ENCODE data around the gene LAMB4. TPM values are rescaled to one million over a fixed set of nuclear protein-coding genes. Genes with fewer than 3 reads are reported as not detected.

The LAMB4 gene
- polyA plus RNA-seq, 1 experiment: 0.20 TPM

DNA sequence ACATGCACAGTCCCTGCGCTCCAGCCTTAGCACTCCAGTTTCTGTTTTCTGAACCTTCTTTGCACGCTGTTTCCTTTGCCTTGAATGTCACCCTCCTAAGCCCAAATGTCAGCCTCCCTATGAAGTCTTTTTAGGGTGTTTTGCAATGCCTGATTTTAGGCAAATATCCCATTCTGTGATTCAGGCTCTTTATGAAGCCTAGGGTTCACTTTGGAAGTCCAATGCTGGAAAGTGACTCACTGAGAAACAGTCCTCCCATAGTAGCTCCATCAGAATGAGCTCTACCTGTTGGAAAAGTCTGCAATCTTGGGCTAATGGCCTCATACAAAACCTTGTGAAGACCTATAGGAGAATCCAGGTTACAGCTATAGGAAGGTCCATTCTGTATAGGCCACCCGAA is 5.3 kb downstream of the LAMB4 start:
- no peaks in the 10 kb centered on the region for H3K27me3 ChIP-seq (ENCODE audit: control insufficient read depth, insufficient read depth, low read length)
- H3K4me3 ChIP-seq (ENCODE audit: low read depth, low read length): no peak overlapping the region
- ChIA-PET CTCF (interaction anchor here (0.8 kb wide), 1 partner anchor 11 kb away, joined by 4 read pairs; no protein-coding TSS in a partner anchor), POLR2A (no interaction called here)
- TF ChIP-seq, protein P1, sequence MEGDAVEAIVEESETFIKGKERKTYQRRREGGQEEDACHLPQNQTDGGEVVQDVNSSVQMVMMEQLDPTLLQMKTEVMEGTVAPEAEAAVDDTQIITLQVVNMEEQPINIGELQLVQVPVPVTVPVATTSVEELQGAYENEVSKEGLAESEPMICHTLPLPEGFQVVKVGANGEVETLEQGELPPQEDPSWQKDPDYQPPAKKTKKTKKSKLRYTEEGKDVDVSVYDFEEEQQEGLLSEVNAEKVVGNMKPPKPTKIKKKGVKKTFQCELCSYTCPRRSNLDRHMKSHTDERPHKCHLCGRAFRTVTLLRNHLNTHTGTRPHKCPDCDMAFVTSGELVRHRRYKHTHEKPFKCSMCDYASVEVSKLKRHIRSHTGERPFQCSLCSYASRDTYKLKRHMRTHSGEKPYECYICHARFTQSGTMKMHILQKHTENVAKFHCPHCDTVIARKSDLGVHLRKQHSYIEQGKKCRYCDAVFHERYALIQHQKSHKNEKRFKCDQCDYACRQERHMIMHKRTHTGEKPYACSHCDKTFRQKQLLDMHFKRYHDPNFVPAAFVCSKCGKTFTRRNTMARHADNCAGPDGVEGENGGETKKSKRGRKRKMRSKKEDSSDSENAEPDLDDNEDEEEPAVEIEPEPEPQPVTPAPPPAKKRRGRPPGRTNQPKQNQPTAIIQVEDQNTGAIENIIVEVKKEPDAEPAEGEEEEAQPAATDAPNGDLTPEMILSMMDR (IDR thresholded peaks at IDR 0.05; ENCODE audit: insufficient read depth, low read depth, low read length): no peak
- H3K36me3 ChIP-seq (ENCODE audit: control insufficient read depth, insufficient read depth, low read length): no peaks in the 10 kb centered on the region; the same call in 1 of the 2 replicates
- DNase-seq (ENCODE audit: low read depth): no peak

DNA sequence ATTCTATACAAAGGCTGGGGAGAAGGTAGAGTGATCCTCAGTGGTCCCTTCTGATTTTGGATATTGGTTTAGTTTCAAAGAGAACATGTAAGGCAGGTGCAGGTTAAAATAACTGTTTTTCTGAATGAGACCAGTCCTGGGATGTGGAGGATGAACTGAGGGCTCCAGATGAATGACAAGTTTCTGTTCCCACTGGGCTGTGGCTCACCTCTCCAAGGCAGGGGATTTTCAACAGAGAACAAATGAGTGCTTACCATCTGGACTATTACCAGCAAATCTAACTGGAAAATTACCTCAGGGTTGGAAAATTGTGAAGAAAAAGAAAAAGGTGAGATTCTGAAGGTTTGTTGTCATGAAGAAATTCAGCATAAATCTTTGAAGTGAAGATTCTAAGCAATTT is 8.0 kb downstream of the LAMB4 start:
- ChIA-PET CTCF (interaction anchor here (0.9 to 3.3 kb wide), 4 partner anchors 8 to 25 kb away, joined by 3 to 11 read pairs (median 4); partner anchors contain the start of gene LAMB4), POLR2A (no interaction called here)
- Histone ChIP-seq H3K36me3 (ENCODE audit: control insufficient read depth, insufficient read depth, low read length) (no peaks in the 10 kb centered on the region; the same call in 1 of the 2 replicates), H3K4me3 (ENCODE audit: low read depth, low read length) (no peak overlapping the region), H3K27me3 (ENCODE audit: control insufficient read depth, insufficient read depth, low read length) (no peaks in the 10 kb centered on the region)
- no peak for DNase-seq (ENCODE audit: low read depth)
- TF ChIP-seq, protein P1 (IDR thresholded peaks at IDR 0.05; ENCODE audit: insufficient read depth, low read depth, low read length): no peak

DNA sequence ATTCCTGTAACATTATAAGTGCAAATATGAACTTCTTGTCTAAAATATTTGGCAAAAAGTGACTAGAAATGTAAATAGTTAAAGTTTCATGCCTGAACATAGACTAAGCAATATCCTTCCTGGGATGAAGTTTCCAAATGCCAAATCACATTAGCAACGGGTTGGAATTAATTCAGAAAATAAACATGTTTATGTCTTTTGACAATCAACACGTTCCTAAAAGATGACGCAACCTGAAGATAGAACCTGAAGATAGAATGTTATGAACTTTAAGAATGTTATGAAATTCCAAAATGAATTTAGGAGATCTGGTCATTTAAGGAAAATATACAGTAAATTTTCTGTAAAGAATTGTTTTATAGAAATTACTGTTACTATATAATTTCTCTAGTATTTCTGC is 9.2 kb downstream of the LAMB4 start:
- no peaks in the 10 kb centered on the region; the same call in 1 of the 2 replicates for H3K36me3 ChIP-seq (ENCODE audit: control insufficient read depth, insufficient read depth, low read length)
- TF ChIP-seq, protein P1 (IDR thresholded peaks at IDR 0.05; ENCODE audit: insufficient read depth, low read depth, low read length): no peak
- no peaks in the 10 kb centered on the region for H3K27me3 ChIP-seq (ENCODE audit: control insufficient read depth, insufficient read depth, low read length)
- ChIA-PET CTCF (interaction anchor here (0.6 to 3.3 kb wide), 2 partner anchors 10 to 14 kb away, joined by 3 to 11 read pairs; partner anchors contain the start of gene LAMB4), POLR2A (no interaction called here)
- no peak overlapping the region for H3K4me3 ChIP-seq (ENCODE audit: low read depth, low read length)
- DNase-seq (ENCODE audit: low read depth): no peak

DNA sequence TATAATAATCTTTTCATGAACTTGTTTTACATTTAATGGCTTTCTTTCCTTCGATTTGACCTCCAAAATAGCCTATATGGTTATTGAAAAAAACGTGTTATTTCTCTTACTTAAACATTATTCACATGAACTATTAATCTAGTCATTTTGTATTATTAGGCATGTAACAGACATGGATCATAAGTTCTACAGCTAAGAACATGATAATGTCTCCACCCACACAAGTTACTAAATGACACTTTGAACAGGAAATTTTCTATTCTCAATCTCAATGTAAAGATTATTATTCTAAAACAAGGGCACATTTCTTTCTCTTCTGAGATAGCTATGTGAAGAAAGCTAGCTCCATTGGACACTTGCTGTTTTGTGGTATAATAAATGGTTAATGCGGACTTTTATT is 10.0 kb downstream of the LAMB4 start:
- Histone ChIP-seq H3K27me3 (ENCODE audit: control insufficient read depth, insufficient read depth, low read length) (no peaks in the 10 kb centered on the region), H3K4me3 (ENCODE audit: low read depth, low read length) (no peak overlapping the region), H3K36me3 (ENCODE audit: control insufficient read depth, insufficient read depth, low read length) (no peaks in the 10 kb centered on the region; the same call in 1 of the 2 replicates)
- TF ChIP-seq, protein P1 (IDR thresholded peaks at IDR 0.05; ENCODE audit: insufficient read depth, low read depth, low read length): no peak
- no peak for DNase-seq (ENCODE audit: low read depth)
- ChIA-PET CTCF (interaction anchor here (0.6 to 3.3 kb wide), 2 partner anchors 11 to 14 kb away, joined by 3 to 11 read pairs; partner anchors contain the start of gene LAMB4), POLR2A (no interaction called here)

DNA sequence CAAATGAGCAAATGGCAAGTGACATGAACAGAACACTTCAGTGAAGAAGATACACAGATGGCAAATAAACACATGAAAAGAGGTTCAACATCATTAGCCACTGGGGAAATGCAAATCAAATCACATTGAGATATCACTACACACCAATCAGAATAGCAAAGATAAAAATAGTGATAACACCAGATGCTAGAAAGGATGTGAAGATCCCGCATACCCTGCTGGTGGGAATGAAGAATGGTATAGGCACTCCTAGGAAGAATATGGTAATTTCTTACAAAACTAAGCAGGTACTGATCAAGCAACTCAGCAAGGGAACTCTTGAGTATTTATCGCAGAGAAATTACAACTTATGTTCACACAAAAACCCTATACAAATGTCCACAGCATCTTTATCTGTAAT is 11.2 kb downstream of the LAMB4 start:
- Histone ChIP-seq H3K36me3 (ENCODE audit: control insufficient read depth, insufficient read depth, low read length) (no peaks in the 10 kb centered on the region; the same call in 1 of the 2 replicates), H3K27me3 (ENCODE audit: control insufficient read depth, insufficient read depth, low read length) (no peaks in the 10 kb centered on the region), H3K4me3 (ENCODE audit: low read depth, low read length) (no peak overlapping the region)
- DNase-seq (ENCODE audit: low read depth): no peak
- POLR2A ChIA-PET: no interaction called here
- TF ChIP-seq, protein P1 (IDR thresholded peaks at IDR 0.05; ENCODE audit: insufficient read depth, low read depth, low read length): no peak
- CTCF ChIA-PET: no interaction called here
